SK-N-SH (cell line): ENCODE measurements around the gene L3MBTL2. TPM values are rescaled to one million over a fixed set of nuclear protein-coding genes. Genes with fewer than 3 reads are reported as not detected.

ENCODE experiments used
- CTCF ChIA-PET: fragments of 300-600, 350-600 bp; formaldehyde crosslinking; extraction: SDS; loops from one replicate; lab custom pipeline; 2021; lab: Yijun Ruan, JAX
- POLR2A ChIA-PET: fragments of 350-600 bp; sonication (Branson Sonifier 250); formaldehyde crosslinking; extraction: SDS; loops from one replicate; lab custom pipeline; 2020; ENCODE audit warnings: antibody characterized with exemption, inconsistent platforms; lab: Yijun Ruan, JAX
- DNase-seq: peaks from one replicate; pipeline ENCODE4 v3.0.0; 2012
- H2AFZ ChIP-seq: fragments of 200-600 bp; sonication (generic); 2 replicates; pipeline ENCODE4 v1.8.1; 2016; ENCODE audit warnings: antibody characterized with exemption, mild to moderate bottlenecking, low read depth
- H3F3A ChIP-seq: fragments of 200-600 bp; sonication (generic); replicated peaks from 2 replicates; pipeline ENCODE3; 2016; ENCODE audit warnings: antibody characterized with exemption, mild to moderate bottlenecking; ENCODE audit not compliant: insufficient read depth
- H3K27ac ChIP-seq, 2 experiments: fragments of 200-500 bp in 1 of 2; fragments of 200-600 bp in 1 of 2; sonication (Bioruptor generic) in 1 of 2; sonication (generic), shearing (Covaris generic) in 1 of 2; 2 replicates each; pipeline versions ENCODE4 v1.5.1 to v1.6.1; 2014 to 2016; ENCODE audit warnings: low read depth in 2 of 2, inconsistent platforms in 1 of 2, low read length in 1 of 2, mild to moderate bottlenecking in 1 of 2, mixed read lengths in 1 of 2
- H3K27me3 ChIP-seq: fragments of 200-600 bp; sonication (generic), shearing (Covaris generic); 2 replicates; pipeline ENCODE4 v1.6.1; 2016; ENCODE audit warnings: mixed run types; ENCODE audit not compliant: insufficient read depth
- H3K36me3 ChIP-seq, 2 experiments: fragments of 200-500 bp in 1 of 2; fragments of 200-600 bp in 1 of 2; sonication (Bioruptor generic) in 1 of 2; sonication (generic) in 1 of 2; replicated peaks in 1 of 2; 2 replicates each; pipeline versions ENCODE3 to v1.5.1; 2014 to 2016; ENCODE audit warnings: low read length in 1 of 2, mild to moderate bottlenecking in 1 of 2; ENCODE audit not compliant: insufficient read depth in 2 of 2, control insufficient read depth in 1 of 2
- H3K4me1 ChIP-seq, 2 experiments: fragments of 200-500 bp in 1 of 2; fragments of 200-600 bp in 1 of 2; sonication (Bioruptor generic) in 1 of 2; sonication (generic), shearing (Covaris generic) in 1 of 2; 2 replicates each; pipeline versions ENCODE4 v1.5.1 to v1.6.1; 2014 to 2016; ENCODE audit warnings: low read depth in 1 of 2, low read length in 1 of 2, mixed run types in 1 of 2; ENCODE audit not compliant: insufficient read depth in 2 of 2, control insufficient read depth in 1 of 2
- H3K4me2 ChIP-seq: fragments of 200-600 bp; sonication (generic), shearing (Covaris generic); 2 replicates; pipeline ENCODE4 v1.6.1; 2017; ENCODE audit warnings: mixed run types
- H3K4me3 ChIP-seq, 2 experiments: fragments of 200-500 bp in 1 of 2; fragments of 200-600 bp in 1 of 2; sonication (Bioruptor generic) in 1 of 2; sonication (generic), shearing (Covaris generic) in 1 of 2; 2 replicates each; pipeline versions ENCODE4 v1.5.1 to v1.8.1; 2014 to 2016; ENCODE audit warnings: low read depth in 2 of 2, inconsistent platforms in 1 of 2, low read length in 1 of 2, mild to moderate bottlenecking in 1 of 2, mixed read lengths in 1 of 2, moderate library complexity in 1 of 2
- H3K79me2 ChIP-seq: fragments of 200-600 bp; sonication (generic); 2 replicates; pipeline ENCODE4 v1.8.1; 2017; ENCODE audit warnings: mild to moderate bottlenecking; ENCODE audit not compliant: insufficient read depth
- H3K9ac ChIP-seq: fragments of 200-600 bp; sonication (generic); 2 replicates; pipeline ENCODE4 v1.6.1; 2017; ENCODE audit warnings: mixed run types
- H3K9me2 ChIP-seq: fragments of 200-600 bp; sonication (generic); 2 replicates; pipeline ENCODE4 v1.6.1; 2017; ENCODE audit warnings: mixed run types
- H3K9me3 ChIP-seq: fragments of 200-600 bp; sonication (generic); 2 replicates; pipeline ENCODE4 v1.6.1; 2017; ENCODE audit warnings: mixed run types, mild to moderate bottlenecking, moderate library complexity
- H4K20me1 ChIP-seq: fragments of 200-600 bp; sonication (generic); 2 replicates; pipeline ENCODE4 v1.6.1; 2017; ENCODE audit warnings: mild to moderate bottlenecking, mixed run types; ENCODE audit not compliant: insufficient read depth
- CHD2 ChIP-seq: fragments of 150-350 bp; IDR thresholded peaks from 2 replicates; pipeline ENCODE4 v1.6.1; 2018; ENCODE audit warnings: low read length; ENCODE audit not compliant: partially characterized antibody
- EZH2phosphoT487 ChIP-seq: fragments of 200-600 bp; sonication (generic); IDR thresholded peaks from 2 replicates; pipeline ENCODE4 v1.6.1; 2017; ENCODE audit warnings: low read depth, mixed run types, mild to moderate bottlenecking, antibody characterized with exemption, moderate library complexity, borderline replicate concordance
- FOXJ3 ChIP-seq: sonication (generic); formaldehyde crosslinking; IDR thresholded peaks from 2 replicates; pipeline ENCODE4 v1.5.1; 2020; ENCODE audit warnings: mild to moderate bottlenecking, missing genetic modification reagents
- RFX5 ChIP-seq: IDR thresholded peaks from 2 replicates; pipeline ENCODE4 v1.6.1; 2012; ENCODE audit warnings: mild to moderate bottlenecking, improper control_type of control experiment, low read length
- RXRA ChIP-seq: IDR thresholded peaks from 2 replicates; pipeline ENCODE4 v1.4.0; 2012; ENCODE audit warnings: low read depth, mild to moderate bottlenecking, borderline replicate concordance
- SIN3A ChIP-seq: IDR thresholded peaks from 2 replicates; pipeline ENCODE4 v1.6.1; 2012; ENCODE audit warnings: low read depth, mild to moderate bottlenecking, low read length, moderate library complexity, borderline replicate concordance
- SMC3 ChIP-seq: IDR thresholded peaks from 2 replicates; pipeline ENCODE4 v1.6.1; 2012; ENCODE audit warnings: low read depth, low read length, improper control_type of control experiment
- TAF1 ChIP-seq: IDR thresholded peaks from 2 replicates; pipeline ENCODE4 v1.6.1; 2012; ENCODE audit warnings: low read depth, mild to moderate bottlenecking, low read length, moderate library complexity, borderline replicate concordance
- YY1 ChIP-seq: IDR thresholded peaks from 2 replicates; pipeline ENCODE4 v1.4.0; 2012; ENCODE audit warnings: low read depth, mild to moderate bottlenecking
- WGBS: methylation state at CpG from one replicate; pipeline ENCODE4 v1.1.6; 2017; ENCODE audit warnings: low lambda C conversion rate; 5-methylcytosine and 5-hydroxymethylcytosine counted together
- polyA plus RNA-seq, 3 experiments: library from polyadenylated mRNA; depleted of rRNA; stranded (reverse); fragments of >200 nt; gene quantifications; 2 replicates each; pipeline ENCODE4 v1.2.3, GENCODE V29; 2012

L3MBTL2 gene
- polyA plus RNA-seq, 1 of the 3 experiments (the other 2 are of a cell fraction) = 13.3 TPM

DNA sequence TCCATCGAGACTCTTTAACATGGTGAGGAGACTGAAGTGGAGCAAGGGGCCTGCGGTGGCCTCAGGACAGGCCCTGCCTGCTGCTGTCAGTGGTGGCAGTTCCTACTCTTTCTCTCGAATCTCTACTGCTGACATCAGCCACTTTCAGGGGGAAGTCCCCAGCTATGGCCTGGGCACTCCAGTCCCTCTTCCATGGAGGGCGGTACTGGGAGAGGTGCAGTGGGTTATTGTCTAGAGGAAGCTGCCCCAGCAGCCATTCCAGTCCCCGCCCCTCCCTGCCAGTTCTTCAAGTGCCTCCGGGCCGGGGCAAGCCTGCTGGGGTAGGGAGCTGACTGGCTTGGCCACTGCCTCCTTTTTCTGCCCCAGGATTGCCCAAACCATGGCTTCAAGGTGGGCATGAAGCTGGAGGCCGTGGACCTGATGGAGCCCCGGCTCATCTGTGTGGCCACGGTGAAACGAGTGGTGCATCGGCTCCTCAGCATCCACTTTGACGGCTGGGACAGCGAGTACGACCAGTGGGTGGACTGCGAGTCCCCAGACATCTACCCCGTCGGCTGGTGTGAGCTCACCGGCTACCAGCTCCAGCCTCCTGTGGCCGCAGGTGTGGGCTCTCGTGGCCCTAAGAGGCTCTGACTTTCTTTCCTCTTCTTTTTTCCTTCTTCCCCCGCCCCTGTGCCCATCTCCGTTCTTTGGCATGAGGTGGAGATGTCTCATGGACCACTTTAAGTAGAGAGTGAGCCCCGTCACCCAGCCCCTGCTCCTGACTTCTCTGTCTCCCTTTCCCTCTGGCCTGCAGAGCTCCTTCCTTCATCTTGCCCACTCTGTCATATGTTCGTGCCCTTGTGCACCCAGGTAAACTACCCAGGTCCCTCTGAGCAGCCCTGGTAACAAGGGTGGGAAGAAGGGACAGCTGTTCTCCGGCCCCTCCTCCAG, 21.9 kb downstream of the L3MBTL2 start:
- no peaks in the 10 kb centered on the region for H4K20me1 ChIP-seq
- no peaks in the 10 kb centered on the region for H3K9me3 ChIP-seq
- H3K79me2 ChIP-seq = no peaks in the 10 kb centered on the region
- H3K4me3 ChIP-seq = no peak overlapping the region
- no peak for DNase-seq
- CTCF ChIA-PET = no interaction called here
- H3F3A ChIP-seq = no peaks in the 10 kb centered on the region
- H3K36me3 ChIP-seq = no peaks in the 10 kb centered on the region
- H3K27me3 ChIP-seq = no peaks in the 10 kb centered on the region
- no peak overlapping the region for H3K9ac ChIP-seq
- no peak for TF ChIP-seq TAF1
- TF ChIP-seq, all 33 proteins: peak for 0
- POLR2A ChIA-PET = interaction anchor here (0.9 kb wide), 1 partner anchor 10 kb away, joined by 3 read pairs; no protein-coding TSS in a partner anchor
- H3K27ac ChIP-seq = no peak overlapping the region
- no peak overlapping the region for H2AFZ ChIP-seq
- no peaks in the 10 kb centered on the region for H3K4me1 ChIP-seq
- H3K4me2 ChIP-seq = no peak overlapping the region
- no peaks in the 10 kb centered on the region for H3K9me2 ChIP-seq
- 94% methylated on average over 10 of the region's 26 CpGs for WGBS

DNA sequence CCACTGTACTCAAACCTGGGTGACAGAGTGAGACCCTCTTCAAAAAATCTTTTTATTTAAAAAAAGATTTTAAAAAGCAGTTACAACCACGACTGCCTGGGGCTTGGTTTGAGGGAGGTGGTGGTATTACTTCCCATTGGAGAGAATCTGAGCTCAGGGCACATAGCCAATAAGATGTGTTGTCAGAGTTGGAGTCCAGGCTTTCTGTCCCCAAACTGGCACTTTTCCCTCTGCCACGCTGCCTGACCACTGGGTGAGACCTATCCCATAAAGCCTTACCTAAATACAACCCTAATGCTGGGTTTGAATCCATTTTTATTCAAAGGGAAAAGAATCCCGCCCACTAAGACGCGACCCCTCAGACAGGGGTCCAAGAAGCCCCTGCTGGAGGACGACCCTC, 24.1 kb downstream of the L3MBTL2 start:
- 100% methylated on average over 1 of the region's 6 CpGs for WGBS
- Histone ChIP-seq H3K4me2 (no peak overlapping the region), H3F3A (no peaks in the 10 kb centered on the region), H3K4me1 (peaks cover 0 to 2% of the 10 kb centered on the region in 2 experiments; a peak in 1 of 4 replicates), H4K20me1 (no peaks in the 10 kb centered on the region), H3K9ac (no peak overlapping the region), H3K79me2 (no peaks in the 10 kb centered on the region), H3K4me3 (no peak overlapping the region), H3K9me3 (no peaks in the 10 kb centered on the region), H3K27ac (no peak overlapping the region), H3K9me2 (no peaks in the 10 kb centered on the region), H3K36me3 (no peaks in the 10 kb centered on the region), H2AFZ (no peak overlapping the region), H3K27me3 (no peaks in the 10 kb centered on the region)
- no peak for TF ChIP-seq SIN3A
- ChIA-PET POLR2A (no interaction called here), CTCF (no interaction called here)
- no peak for DNase-seq

DNA sequence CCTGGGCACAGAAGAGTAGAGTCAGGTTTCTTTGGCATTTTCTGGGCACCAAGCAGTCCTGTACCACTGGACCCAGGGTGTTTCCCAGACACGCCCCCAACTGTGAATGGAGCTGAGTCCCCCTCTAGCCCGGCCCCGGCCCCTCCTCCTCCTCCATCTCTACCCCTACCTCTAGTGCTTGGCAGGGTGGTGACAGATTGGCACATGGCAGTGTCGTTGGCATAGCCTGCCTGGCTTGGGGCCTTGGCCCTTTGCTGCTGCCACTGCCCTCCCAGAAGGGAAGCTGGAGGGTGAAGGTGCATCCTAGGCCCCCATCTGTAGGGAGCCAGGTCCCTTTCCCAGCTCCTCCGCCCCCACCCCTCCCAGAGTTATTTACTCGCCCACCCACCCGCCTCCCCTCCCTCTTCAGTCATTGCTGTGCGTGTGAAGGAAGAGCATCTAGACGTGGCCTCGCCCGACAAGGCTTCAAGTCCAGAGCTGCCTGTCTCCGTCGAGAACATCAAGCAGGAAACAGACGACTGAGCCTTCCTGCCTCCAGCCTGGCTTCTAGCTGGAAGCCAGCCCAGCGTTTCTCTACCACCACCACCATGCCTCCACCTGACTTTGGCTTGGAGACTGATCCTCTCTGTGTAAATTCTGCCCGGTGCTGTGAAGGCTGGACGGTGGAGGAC, 24.8 kb downstream of the L3MBTL2 start:
- 91% methylated on average over 4 of the region's 17 CpGs for WGBS

More for the DNA sequence above, 24.8 kb downstream of the L3MBTL2 start:
- no peak for DNase-seq
- Histone ChIP-seq H3K4me1 (peaks cover 0 to 2% of the 10 kb centered on the region in 2 experiments; a peak in 1 of 4 replicates), H3K36me3 (no peaks in the 10 kb centered on the region), H2AFZ (no peak overlapping the region), H3K9me3 (no peaks in the 10 kb centered on the region), H3K4me2 (no peak overlapping the region), H3K27ac (no peak overlapping the region), H3K9ac (no peak overlapping the region), H3K27me3 (no peaks in the 10 kb centered on the region), H3F3A (no peaks in the 10 kb centered on the region), H4K20me1 (no peaks in the 10 kb centered on the region)
- CTCF ChIA-PET = no interaction called here
- POLR2A ChIA-PET = no interaction called here
- TF ChIP-seq EZH2phosphoT487 (no peak), YY1 (no peak), SIN3A (no peak), CHD2 (no peak), RXRA (no peak), FOXJ3 (CRISPR knock-in tag) (no peak), RFX5 (no peak), SMC3 (no peak)
- TF ChIP-seq, all 33 proteins: peak for 0
- Histone ChIP-seq H3K79me2 (no peaks in the 10 kb centered on the region), H3K9me2 (no peaks in the 10 kb centered on the region), H3K4me3 (no peak overlapping the region)
